SU-DHL-6 (cell line): Measurements from ENCODE around the gene PAPOLB.

Experiments used
- CTCF ChIP-seq: fragments of 200-600 bp; sonication (generic); IDR thresholded peaks from one replicate; pipeline ENCODE4 v1.5.1; 2017; ENCODE audit warnings: antibody characterized with exemption, mild to moderate bottlenecking, low read length, moderate library complexity; ENCODE audit not compliant: insufficient read depth, poor library complexity, severe bottlenecking
- EZH2phosphoT487 ChIP-seq: fragments of 200-600 bp; sonication (generic), shearing (Covaris generic); conservative IDR thresholded peaks from 2 replicates; pipeline ENCODE4 v1.6.1; 2018; ENCODE audit warnings: mild to moderate bottlenecking, antibody characterized with exemption, low read length, moderate library complexity, mixed read lengths

- TF ChIP-seq CTCF, result no peak
- TF ChIP-seq EZH2phosphoT487, result no peak
These were observed 27.9 kb upstream of the PAPOLB start for GRCh38 chr7:4889682-4890081.
